VCaP (cell line): ENCODE measurements around the gene JCAD.

Experiments
- H3K27ac ChIP-seq: fragments of 450-650 bp; 2 replicates; pipeline ENCODE4 v1.5.1; 2017
- TF ChIP-seq, protein P1 (sequence below): fragments of 450-650 bp; conservative IDR thresholded peaks from 2 replicates; pipeline ENCODE4 v1.5.1; 2017; ENCODE audit warnings: mild to moderate bottlenecking, moderate library complexity

Gene JCAD

DNA sequence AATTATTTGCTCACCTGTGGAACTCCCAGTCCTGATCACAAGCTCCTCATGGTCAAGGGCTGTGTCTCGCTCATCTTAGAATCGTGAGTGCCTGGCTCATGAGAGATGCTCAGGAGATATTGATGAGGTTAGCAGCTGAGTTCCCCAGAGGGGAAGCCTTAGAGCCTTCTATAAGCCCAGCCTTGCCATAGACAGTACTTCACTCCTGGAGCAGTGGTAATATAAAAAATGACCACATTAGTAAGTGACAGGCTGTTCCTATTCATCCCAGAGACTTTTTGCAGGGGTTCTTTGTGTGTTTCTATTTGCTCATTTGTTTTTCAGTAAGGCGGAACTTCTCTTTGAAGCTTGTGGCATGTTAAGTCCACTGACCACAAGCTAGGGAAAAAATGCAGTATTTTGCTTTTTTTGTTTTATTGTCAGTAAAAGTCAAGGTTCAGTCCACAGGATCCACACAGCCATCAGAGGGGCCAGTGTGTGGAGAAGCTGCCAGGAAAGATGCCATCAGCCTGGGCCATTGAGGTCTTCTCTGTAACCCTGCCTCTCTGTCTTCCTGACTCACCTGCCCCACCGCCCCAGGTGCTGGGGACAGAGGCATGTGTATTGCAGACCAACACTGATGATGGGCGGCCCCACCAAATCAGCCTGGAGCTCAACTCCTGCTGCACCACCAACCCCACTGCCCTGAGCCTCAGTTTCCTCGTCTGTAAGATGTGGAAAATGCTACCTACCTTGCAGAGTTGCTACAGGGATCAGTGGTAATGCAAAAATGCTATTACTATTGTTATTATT, 36.4 kb upstream of the JCAD start:
- TF ChIP-seq, protein P1, sequence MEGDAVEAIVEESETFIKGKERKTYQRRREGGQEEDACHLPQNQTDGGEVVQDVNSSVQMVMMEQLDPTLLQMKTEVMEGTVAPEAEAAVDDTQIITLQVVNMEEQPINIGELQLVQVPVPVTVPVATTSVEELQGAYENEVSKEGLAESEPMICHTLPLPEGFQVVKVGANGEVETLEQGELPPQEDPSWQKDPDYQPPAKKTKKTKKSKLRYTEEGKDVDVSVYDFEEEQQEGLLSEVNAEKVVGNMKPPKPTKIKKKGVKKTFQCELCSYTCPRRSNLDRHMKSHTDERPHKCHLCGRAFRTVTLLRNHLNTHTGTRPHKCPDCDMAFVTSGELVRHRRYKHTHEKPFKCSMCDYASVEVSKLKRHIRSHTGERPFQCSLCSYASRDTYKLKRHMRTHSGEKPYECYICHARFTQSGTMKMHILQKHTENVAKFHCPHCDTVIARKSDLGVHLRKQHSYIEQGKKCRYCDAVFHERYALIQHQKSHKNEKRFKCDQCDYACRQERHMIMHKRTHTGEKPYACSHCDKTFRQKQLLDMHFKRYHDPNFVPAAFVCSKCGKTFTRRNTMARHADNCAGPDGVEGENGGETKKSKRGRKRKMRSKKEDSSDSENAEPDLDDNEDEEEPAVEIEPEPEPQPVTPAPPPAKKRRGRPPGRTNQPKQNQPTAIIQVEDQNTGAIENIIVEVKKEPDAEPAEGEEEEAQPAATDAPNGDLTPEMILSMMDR = no peak

DNA sequence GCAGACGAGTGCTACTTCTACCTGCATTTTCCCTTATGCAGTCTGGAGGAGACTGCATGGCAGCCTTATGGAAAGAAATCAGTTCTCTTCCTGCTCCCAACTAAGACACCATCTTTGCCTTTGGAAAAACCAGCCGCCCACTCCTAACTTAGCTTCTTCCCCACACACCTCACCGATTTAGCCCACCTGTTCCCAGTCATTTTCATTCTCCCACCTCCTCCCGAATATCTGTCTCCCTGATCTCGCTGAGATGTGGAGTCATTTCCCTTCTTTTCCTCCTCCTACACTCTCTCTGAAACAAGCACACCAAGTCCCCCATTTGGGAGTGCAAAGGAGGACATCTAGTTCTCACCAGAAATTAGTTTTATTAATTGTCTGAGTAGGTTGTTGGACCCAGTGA, 35.2 kb upstream of the JCAD start:
- no peak overlapping the region for H3K27ac ChIP-seq
- TF ChIP-seq, protein P1 = no peak

More for the DNA sequence above, 36.4 kb upstream of the JCAD start:
- H3K27ac ChIP-seq = no peak overlapping the region

DNA sequence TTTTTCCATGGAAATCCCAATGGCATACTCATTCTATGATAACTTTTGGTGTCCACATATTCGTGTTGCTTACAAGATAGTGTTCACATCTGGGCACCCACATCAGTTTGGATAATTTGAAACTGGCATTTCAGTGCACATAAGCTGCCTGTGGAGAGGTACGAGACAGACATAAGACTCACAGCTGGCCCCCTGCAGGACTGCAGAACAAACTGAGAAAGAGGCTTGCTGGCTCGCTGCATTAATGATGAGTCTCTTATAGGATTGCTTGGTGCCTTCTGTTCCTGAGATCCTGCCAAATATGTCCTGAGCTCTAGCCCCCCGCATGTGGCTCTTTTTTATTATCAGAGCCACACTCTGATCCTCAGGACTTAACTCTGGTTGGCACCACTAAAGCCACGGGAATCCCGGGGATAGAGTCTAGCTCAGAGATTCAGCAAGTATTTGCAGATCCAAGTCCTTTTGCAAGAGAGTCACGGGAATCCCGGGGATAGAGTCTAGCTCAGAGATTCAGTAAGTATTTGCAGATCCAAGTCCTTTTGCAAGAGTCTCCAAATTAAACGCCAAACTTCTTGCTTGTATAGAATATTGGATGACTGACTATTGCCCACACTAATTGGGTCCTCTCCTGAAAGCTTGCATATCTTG, 34.0 kb upstream of the JCAD start:
- TF ChIP-seq, protein P1 = no peak
- H3K27ac ChIP-seq = no peak overlapping the region

DNA sequence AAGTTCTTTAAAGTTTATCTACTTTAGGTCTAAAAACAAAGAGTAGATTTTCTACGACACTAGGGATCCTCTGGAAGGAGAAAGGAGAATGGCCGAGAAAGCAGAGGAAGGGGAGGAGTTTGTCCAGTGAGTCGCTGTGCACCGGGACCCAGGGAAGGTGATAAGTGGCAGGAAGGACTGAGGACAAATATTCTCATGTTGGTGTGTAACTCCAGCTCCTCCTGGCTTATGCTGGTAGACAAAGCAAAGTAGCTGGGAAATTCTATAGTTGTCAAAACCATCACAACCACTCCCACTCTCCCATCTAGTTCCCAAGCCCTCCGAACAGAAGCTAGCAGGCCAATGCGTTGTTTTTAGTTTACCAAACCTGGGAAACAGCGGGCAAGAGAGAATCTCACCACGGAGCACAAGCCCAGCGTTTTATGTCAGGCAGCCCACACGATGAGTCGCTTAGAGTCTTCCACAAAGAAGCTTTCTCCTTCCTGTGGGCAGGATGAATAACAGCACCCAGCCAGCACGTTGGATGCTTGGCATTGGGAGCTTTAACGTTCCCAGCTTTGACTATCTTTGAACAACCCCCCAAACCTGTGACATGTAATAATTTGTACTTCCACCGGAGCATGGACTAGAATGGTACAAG, 32.9 kb upstream of the JCAD start:
- H3K27ac ChIP-seq = no peak overlapping the region
- TF ChIP-seq, protein P1 = no peak

DNA sequence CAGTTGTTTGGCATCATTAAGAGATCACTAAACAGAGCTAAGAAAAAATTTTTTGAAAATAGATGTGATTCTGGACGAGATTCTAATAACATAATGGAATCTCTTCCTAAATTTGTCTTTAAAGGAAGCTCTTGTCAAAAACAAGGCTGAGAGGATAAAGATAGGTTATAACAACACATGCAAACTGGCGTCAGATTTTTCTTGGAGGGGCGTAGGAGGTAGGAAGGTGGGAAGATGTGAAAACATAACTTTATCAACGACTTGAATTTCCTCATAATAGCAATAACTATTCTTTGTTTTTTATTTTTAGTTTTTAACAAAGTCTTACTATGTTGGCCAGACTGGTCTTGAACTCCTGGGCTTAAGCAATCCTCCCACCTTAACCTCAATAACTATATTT, 31.8 kb upstream of the JCAD start:
- TF ChIP-seq, protein P1 = no peak
- H3K27ac ChIP-seq = no peak overlapping the region

DNA sequence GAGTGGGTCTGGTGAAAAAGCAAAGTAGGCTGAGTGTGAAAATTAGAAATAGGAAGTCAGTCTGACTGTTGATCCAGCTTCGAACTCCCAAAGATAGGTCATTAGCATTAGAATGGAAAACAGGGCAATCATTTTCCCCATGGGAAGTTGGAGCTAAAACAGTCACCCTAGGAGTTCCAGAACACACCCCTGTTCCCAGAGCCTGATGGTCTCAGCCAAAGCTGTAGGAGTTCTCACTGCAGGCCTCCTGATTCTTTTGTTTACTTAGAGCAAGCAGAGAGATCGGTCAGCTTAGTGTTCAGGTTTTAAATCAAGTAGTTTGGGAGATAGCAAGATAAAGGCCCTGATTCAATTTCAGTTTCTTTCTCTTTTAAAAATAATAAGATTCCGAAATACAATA, 28.8 kb upstream of the JCAD start:
- TF ChIP-seq, protein P1 = no peak
- no peak overlapping the region for H3K27ac ChIP-seq

DNA sequence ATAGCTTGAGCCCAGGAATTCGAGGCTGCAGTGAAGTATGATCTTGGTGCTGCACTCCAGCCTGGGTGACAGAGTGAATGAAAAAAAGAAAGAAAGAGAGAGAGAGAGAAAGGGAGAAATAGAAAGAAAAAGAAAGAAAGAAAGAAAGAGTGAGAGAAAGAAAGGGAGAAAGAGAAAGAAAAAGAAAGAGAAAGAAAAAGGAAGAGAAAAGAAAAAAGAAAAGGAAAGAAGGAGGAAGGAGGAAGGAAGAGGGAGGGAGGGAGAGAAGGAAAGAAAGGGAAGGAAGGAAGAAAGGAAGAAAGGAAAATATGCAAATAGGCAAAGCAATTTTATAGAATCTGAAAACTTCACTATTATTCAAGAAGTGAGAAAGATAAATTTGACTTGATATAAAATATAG, 24.5 kb upstream of the JCAD start:
- H3K27ac ChIP-seq = no peak overlapping the region
- TF ChIP-seq, protein P1 = no peak
